GM18858 (cell line): ENCODE measurements around the gene GPHA2.
A peak's percentile ranks its signal among the peaks of the same experiment; 100 is the strongest.

Source experiments
- ATAC-seq: cut with Tn5 transposase; IDR thresholded peaks from one replicate; pipeline ENCODE4 v1.9.1; 2021; ENCODE audit not compliant: unreplicated experiment

Gene GPHA2

DNA sequence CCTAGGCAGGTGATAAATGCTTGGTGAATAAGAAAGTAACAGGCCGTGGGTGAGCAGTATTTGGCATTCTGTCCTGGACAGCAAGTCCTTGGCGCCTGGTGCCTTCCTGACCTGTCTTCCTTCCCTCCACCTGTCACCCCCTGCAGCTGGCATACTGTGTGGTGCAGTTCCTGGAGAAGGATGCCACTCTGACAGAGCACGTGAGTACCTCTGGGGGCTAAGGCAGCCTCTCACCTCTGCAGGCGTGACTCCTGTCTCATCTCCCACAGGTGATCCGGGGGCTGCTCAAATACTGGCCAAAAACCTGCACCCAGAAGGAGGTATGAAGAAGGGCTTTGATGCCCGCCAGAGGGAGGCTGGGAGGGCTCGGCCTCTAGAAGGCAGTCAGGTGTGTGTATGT, 4.4 kb downstream of the GPHA2 start:
- ATAC-seq = no peak

DNA sequence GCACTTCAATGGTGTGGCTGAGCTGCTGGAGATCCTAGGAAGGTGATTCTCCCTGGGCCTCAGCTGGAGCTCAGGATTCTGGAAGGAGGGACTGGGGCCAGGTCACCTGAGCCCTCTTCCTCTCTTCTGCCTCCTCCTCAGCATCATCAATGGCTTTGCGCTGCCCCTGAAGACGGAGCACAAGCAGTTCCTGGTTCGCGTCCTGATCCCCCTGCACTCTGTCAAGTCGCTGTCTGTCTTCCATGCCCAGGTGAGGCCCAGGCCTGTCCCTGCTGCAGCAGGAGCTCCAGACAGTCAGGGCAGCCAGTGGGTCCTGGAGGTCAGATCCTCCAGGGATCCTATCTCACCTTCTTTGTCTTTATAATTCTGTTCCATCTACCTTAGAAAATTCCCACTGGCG, 5.4 kb downstream of the GPHA2 start:
- ATAC-seq = no peak

DNA sequence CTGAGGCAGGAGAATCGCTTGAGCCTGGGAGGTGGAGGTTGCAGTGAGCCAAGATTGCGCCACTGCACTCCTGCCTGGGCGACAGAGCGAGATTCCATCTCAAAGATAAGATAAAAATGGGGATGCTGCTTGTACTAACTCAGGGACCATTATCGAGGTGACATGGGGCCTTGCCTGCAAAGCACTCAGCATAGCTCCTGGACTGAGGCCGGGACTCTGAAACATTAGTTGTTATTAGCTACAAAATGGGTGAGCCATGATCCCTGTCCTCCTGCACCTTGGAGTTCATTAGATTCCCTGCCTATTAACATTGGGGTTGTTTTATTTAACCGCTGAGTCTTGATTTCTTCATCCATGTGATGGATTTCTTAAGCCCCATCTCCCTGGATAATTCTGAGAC, 6.1 kb downstream of the GPHA2 start:
- ATAC-seq = no peak

DNA sequence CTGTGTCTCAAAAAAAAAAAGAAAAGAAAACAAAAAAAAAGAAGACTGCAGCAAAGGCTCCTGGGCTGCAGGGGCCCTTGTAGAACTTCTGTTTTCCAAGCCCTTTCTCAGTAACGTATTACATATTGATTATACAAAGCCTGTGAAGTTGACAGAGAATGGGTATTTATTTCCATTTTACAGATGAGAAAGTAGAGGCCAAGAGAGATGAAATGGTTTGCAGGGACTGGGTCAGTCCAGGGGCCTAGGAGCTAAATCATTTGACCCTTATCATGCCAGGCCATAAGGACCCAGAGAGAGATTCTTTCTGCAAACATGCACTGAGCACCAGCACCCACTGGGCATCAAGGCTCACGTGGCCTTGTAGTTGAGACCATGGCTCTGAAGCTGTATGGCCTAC, 6.7 kb downstream of the GPHA2 start:
- no peak for ATAC-seq

DNA sequence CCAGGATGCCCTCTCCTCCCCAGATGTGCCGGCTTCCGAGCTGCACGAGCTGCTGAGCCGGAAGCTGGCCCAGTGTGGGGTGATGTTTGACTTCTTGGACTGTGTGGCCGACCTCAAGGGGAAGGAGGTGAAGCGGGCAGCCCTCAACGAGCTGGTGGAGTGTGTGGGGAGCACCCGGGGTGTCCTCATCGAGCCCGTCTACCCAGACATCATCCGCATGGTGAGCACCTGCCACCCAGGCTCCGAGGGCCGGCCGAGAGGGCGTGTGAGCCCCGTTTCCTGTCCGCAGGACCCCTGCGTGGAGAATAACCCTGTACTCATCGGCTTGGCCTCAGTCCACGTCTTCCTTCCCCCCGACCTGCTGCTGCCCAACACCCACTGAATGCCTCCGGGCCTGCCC, 9.0 kb downstream of the GPHA2 start:
- no peak for ATAC-seq

GRCh38 chr11:64925536-64926436, 9.9 kb downstream of the GPHA2 start:
- no peak for ATAC-seq

DNA sequence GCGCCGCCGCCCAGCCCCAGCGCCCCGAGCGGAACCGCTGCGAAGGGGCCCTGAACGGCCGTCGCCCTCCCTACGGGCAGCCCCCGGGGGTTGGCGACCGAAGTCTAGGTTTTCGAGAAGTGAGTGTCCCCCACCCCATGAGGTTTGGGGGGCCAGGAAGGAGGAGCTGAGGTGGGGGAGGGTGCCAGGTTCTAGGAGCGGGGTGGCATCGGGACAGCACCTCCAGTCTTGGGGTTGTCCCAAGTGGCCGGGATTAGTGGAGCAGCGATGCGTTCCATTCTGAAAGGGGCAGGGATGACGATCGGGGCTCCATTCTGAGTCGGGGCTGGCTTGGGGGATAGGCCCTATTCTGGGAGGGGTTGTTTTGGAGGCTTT, 10.8 kb downstream of the GPHA2 start:
- ATAC-seq = no peak

GRCh38 chr11:64923944-64924909, 11.5 kb downstream of the GPHA2 start, which contains the start of gene PPP2R5B:
Gene PPP2R5B, plus strand, starts transcription at chr11:64924689. Its CDS starts 1,046 bp downstream, at chr11:64925735.
- peak; percentile 70 for ATAC-seq

DNA sequence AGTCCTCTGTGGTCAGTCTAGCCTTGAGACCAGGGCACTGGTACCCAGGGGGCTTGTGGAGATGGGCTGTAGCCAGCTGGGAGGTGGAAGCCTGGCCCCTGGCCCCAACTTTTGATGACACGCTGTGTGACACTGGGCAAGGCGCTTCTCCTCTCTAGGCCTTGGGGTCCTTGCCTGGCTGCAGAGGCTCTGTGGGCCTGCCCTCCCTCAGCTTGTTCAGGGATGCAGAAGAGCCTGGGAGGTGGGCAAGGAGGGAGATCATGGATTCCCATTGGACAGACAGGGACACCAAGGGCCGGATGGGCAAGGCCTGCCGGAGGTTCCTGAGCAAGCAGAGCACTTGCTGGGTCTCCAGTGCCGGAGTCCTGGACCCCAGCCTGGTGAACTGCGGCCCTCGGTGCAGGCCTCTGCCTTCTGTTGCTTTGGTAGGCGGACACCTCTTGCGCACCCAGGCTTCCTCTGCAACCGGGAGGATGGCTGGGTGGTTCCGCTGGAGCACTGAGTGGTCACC, 12.5 kb downstream of the GPHA2 start:
- no peak for ATAC-seq

DNA sequence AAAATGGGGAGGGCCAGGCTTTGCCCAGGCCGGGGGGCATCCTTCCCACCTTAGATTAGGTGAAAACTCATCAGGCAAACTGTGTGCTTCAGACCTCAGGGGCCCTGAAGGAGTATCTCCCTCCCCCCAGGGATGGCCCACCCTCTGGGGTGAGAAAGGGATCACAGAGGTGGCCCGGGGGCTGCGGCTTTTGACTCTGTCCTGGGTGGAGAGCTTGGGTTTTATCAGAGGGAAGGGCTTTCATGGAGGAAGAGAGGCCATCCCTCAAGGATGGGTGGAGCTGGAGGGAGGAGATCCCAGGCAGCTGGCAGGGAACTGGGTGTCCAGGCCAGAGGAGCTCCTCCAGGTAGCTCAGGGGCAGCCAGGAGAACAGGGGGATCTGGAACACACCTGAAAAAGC, 14.3 kb downstream of the GPHA2 start:
- ATAC-seq = no peak

- no peak for ATAC-seq
These were observed 15.6 kb downstream of the GPHA2 start for GRCh38 chr11:64920124-64920523.

GRCh38 chr11:64919627-64920026, 16.1 kb downstream of the GPHA2 start:
- no peak for ATAC-seq

DNA sequence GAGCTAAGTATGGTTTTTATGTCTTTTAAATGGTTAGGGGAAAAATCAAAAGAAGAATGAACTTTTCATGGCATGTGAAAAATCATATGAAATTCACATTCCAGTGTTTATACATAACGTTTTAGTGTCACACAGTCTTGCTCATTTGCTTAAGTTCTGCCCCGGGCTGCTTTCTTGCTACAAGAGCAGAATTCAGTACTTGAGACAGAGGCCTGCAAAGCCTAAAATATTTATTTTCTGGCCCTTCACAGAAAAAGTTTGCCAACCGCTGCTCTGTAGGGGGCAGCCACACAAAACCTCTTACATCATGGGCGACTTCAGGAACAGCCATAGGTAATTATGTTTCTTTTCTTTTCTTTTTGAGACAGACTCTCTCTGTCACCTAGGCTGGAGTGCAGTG, 17.7 kb downstream of the GPHA2 start:
- no peak for ATAC-seq

- ATAC-seq = no peak
These were observed 18.1 kb downstream of the GPHA2 start for GRCh38 chr11:64917663-64917995.

- ATAC-seq = peak; percentile 89
These were observed 18.7 kb downstream of the GPHA2 start, which contains the start of gene ATG2A for GRCh38 chr11:64916775-64917662. Gene ATG2A, minus strand, starts transcription at chr11:64917209. Its CDS starts 74 bp downstream, at chr11:64917135.

GRCh38 chr11:64916040-64916774, 19.5 kb downstream of the GPHA2 start:
- ATAC-seq = no peak

DNA sequence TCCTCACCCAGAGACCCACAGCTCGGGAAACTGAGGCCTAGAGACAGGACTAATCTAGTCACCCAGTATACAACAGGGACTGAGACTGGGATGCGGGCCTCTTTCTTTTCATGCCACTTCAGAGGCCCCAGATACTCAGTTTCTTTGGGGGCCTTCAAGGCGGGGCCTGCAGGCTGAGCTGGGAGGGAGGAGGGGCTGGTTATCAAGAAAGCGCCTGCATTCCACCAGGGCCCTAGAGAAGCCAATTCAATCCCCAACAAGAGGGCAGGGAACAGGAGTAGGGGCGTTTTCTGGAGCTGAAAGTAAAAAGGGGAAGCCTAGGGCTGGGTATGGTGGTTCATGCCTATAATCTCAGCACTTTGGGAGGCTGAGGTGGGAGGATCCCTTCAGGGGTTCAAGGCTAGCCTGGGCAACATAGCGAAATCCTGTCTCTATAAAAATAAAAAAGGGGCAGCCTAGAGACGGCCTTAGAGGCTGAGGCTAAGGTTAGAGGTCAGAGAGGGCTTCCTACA, 20.3 kb downstream of the GPHA2 start:
- ATAC-seq = no peak

DNA sequence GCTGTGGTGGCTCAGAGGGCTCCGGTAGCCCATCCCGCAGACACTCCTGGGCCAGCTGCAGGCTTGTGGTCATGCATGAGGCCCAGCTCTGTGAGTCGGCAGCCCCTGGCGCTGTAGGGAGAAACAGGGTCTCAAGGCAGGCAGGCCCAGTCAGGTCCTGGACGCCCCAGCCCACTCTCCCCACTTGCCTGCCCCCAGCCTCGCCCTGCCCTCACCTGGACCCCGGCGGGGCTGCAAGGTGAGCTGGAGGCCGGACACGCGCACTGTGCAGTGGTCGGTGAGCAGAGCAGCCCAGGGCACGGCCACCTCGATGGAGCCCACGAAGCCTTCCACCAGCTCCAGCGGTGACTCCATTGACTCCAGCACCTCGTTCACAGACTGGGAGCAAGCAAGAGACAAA, 21.6 kb downstream of the GPHA2 start:
- no peak for ATAC-seq

- no peak for ATAC-seq
These were observed 22.4 kb downstream of the GPHA2 start for GRCh38 chr11:64913171-64913727.
